ENCODE data around the gene IGFBP7.

IGFBP7 gene, protein sequence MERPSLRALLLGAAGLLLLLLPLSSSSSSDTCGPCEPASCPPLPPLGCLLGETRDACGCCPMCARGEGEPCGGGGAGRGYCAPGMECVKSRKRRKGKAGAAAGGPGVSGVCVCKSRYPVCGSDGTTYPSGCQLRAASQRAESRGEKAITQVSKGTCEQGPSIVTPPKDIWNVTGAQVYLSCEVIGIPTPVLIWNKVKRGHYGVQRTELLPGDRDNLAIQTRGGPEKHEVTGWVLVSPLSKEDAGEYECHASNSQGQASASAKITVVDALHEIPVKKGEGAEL

DNA sequence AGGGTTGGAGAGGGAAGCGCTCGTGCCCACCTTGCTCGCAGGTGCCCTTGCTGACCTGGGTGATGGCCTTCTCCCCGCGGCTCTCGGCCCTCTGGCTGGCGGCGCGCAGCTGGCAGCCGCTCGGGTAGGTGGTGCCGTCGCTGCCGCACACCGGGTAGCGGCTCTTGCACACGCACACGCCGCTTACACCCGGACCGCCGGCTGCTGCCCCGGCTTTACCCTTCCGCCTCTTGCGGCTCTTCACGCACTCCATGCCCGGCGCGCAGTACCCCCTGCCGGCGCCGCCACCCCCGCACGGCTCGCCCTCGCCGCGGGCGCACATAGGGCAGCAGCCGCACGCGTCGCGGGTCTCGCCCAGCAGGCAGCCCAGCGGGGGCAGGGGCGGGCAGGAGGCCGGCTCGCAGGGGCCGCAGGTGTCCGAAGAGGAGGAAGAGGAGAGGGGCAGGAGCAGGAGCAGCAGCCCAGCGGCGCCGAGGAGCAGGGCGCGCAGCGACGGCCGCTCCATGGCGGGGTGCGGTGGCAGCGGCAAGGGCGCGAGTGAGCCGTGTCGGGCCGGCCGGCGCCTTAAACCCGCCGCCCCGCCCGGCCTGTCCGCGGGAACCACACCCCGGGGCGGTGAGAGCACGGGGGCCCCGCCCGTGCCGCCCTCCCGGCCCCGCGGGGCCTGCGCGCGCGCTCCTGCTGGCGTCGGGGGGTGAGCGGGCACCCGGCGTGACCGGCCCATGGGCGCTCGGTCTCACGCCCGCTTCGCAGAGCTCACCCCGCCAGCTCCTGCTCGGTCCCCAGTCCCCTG, at the start of gene IGFBP7:
IGFBP7 (minus strand) TSS at position 539 of the 793 bp plus-strand sequence; CDS start at position 505, 34 bp downstream.
- DNase-seq (ENCODE audit: low spot score): peak; percentile 92

DNA sequence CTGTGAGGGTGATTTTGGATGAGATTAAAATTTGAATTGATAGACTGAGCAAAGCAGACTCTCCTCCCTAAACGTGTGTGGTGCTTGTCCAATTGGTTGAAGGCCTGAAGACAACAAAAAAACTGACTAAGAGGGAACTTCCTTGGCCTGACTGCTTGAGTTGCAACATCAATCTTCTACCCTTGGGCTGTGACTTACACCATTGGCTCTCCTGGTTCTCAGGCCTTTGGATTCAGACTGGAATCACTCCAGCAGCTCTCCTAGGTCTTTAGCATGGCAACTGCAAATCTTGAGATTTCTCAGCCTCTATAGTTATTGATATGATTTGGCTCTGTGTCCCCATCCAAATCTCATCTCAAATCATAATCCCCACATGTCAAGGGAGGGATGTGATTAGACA, 49.7 kb upstream of the IGFBP7 start:
- DNase-seq (ENCODE audit: low spot score): no peak

DNA sequence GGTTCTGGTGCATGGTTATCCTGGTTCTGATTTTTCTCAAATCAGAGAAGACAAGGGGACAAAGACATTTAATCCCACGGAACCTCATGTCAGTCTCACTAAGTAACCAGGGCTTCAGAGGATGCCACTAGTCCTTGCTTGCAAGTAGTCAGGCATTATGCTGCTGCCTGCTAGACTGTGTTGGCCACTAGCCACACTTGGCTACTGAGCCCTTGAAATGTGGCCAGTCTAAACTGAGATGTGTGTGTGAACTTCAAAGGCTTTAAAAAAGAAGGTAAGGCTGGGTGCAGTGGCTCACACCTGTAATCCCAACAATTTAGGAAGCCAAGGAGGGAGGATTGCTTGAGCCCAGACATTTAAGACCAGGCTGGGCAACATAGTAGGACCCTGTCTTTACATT, 48.6 kb upstream of the IGFBP7 start:
- no peak for DNase-seq (ENCODE audit: low spot score)

DNA sequence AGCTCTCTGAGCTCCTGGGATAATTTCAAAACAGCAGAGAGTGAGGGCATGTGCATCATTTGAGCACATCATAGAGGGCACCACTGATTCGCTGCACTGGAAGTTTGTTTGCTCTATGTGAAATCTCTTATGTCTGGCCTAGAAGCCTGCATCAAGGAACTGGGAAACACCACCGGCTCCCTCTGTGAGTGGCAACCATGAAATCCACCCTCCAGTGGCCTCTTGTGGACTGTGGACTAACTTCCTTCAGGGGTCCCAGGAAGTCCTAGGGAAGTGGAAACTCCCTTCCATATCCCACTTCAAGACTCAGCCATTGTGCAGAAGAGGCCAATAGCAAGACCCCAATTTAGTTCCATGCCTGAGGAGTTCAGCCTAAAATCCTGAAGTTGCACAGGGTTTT, 48.0 kb upstream of the IGFBP7 start:
- no peak for DNase-seq (ENCODE audit: low spot score)

DNA sequence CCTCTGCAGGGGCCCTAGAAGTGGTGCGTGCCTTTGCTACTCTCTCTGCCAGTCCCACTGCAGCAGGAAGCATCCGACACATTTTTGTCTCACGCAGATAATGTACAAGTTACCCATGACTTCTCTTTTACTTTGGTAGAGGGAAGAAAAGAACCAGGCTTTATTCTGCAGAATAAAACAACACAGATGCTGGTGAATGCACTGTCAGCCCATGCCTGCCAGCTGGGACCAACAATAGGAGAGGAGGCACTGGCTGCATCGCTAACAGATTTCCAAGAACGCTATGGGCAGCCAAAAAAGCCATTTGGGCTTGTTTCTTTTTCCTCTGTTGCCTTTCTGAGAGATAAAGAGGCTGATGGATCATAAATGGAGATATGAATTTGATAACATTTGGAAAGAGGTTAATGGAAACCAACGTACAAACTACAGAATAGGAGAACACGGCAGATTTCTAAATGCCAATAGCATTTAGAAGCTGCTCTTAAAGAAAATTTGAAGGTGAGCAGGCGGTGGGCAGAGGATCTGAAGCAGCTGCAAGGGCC, 47.5 kb upstream of the IGFBP7 start:
- DNase-seq (ENCODE audit: low spot score): no peak

DNA sequence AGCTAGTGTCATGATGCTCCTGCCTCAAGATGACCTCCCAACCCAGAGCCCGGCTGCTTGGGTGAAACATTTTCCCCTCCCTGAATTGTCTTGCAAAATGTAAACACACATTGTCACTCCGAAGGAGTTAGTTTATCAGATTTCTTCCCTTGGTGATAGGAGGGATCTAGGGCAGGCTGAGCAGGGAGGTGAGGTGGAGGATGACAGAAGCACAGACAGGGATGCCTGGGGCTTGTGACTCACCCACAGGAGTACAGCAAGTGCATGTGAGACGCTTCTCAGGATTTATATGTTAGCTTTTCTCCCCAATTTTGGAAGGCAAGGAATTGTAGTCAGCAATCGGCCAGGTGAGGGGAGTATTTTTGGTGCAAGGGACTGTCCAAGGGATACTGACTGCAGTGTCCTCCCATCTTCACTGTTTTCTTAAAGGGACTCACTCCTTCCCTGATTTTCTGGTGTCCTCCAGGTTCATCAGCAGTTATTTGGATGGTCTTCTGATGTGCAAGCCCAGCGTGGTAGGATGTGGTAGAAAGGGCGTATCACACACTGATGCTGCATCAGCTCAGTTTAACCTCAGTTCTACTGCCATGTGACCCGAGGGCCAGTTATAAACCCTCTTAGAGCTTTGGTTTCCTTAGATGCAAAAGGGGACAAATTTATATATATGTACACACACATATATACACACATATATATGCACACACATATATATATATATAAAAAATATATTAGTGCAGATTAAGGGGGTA, 46.2 kb upstream of the IGFBP7 start:
- no peak for DNase-seq (ENCODE audit: low spot score)

DNA sequence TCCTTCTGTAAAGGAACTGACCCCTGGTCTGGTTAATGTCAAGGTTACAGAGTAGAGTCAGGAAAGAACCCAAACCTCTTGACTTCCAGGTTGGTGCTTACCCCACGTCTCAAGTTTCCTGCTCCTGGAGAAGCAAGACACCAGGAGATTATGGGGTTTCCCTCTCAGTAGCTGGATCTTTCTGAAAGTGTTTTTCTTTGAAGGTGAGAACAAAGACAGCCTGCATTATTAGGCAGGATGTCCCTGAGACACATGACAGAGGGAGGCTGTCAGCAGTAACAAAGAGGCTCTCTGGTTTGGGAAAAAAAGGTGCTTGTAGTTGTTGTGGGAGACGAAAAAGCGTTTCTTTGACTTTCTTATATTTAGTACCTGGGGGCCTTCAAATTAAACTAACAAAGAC, 44.7 kb upstream of the IGFBP7 start:
- DNase-seq (ENCODE audit: low spot score): no peak

DNA sequence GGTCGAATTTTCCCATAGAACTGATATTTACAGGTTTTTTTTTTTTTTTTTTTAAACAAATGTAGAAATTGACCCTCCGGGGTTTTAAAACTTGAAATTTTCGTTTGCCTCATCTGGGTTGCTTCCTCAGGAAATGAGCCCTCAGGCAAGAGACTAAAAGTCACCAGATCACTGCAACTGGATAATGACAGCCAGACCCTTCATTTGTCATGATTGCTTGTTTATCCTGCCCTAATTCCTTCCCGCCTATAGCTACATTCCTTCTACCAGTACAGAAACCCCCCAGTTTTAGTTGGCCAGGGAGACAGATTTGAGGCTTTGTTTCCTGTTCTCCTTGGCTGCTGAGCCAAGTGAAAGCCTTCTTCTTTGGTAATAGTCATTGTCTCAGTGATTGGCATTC, 44.0 kb upstream of the IGFBP7 start:
- DNase-seq (ENCODE audit: low spot score): no peak

DNA sequence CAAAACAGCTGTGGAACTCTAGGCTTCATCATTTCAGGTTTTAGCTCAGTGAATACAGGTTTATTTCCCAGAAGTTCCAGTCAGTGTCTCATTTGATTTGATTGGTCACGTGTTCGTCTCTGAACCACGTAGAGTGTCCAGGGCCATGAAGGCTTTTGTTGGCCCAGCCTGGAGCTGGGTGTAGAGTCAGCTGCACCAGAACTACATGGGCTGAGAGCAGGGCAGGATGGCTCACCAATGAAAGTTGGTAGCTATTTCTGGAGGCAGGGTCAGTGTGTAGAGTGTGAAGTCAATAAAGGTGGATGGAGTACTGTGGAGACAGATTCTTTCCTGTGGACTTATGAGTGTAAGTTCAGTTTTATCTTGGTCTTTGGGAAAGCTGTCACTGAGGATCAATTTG, 43.0 kb upstream of the IGFBP7 start:
- DNase-seq (ENCODE audit: low spot score): no peak

DNA sequence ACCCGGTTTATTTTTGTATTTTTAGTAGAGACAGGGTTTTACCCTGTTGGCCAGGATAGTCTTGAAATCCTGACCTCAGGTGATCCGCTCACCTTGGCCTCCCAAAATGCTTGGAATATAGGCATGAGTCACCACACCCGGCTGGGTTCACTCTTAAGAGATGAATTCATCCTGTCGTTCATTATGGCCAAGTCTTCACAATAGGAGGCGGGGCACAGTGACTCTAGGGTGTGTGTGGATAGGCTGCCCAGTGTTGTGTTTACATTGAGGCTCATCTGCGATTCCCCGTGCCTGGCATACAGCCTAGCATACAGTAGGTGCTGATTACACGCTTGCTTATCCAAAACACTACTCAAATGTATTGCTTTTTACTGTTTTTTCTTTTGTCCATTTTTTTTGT, 41.3 kb upstream of the IGFBP7 start:
- DNase-seq (ENCODE audit: low spot score): no peak

DNA sequence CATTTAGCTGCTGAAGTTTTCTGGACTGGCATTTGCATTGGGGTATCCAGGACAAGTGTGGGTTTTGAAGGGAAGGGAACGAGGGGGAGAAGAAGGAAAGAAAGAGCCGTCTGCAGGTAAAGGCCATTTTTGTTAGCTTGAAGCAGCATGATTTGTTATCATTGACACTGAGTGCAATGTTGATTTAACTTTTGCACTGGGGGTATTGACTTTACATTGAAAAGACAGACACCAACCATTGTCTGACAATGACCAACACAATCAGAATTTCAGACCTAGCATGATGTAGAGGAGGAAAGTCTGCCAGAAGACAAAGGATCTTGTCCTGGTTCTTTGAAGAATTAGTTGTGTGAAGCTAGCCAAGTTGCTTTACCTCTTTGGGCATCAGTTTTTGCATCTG, 39.6 kb upstream of the IGFBP7 start:
- DNase-seq (ENCODE audit: low spot score): no peak

DNA sequence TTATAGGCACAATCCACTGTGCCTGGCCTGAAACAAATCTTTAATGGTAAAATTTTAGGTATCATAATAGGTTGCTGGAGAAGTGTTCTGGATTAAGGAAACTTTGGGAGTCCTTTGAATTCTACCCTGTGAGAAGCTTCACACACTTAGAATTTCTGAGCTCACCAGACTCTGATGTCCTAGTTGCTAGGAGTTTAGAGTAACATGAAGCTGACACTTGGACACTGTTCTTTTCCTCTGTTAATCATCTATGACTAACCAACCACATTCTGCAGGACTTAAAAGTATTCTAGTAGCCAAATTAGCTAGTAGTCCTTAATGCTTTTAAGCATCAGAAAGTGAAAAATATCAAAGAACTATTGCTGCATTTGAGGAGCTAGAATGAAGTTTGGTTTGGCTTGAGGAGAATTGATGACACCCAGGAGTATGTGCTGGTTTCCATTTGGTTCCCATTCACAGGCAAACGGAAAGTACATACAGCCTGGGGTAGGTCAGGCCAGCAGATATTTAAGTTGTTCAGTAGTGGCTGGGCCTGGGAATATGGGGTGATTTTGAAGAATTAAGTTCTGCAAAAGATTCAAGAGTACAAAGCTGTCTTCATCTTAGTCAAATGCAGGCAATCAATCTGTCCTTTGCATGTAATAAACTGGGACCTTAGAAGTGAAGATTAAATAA, 38.8 kb upstream of the IGFBP7 start:
- peak; percentile 53 for DNase-seq (ENCODE audit: low spot score)

DNA sequence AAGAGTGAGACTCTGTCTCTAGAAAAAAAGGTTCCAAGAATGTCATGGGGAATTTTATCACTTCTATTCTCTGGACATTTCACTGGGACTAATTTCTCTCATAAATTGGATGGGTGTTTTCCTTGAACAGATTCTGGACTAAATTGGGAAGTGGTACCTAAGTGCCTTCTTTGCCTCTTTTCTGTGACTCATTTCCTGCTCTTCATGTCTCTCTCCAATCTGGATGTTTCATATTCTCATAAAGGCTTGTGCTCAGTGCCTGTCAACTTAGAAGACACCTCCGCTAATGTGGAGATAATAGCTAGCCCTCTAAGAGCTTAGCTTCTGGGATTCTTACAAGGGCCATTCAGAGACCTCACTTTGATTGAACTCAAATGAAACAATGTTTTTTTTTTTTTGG, 38.0 kb upstream of the IGFBP7 start:
- no peak for DNase-seq (ENCODE audit: low spot score)

DNA sequence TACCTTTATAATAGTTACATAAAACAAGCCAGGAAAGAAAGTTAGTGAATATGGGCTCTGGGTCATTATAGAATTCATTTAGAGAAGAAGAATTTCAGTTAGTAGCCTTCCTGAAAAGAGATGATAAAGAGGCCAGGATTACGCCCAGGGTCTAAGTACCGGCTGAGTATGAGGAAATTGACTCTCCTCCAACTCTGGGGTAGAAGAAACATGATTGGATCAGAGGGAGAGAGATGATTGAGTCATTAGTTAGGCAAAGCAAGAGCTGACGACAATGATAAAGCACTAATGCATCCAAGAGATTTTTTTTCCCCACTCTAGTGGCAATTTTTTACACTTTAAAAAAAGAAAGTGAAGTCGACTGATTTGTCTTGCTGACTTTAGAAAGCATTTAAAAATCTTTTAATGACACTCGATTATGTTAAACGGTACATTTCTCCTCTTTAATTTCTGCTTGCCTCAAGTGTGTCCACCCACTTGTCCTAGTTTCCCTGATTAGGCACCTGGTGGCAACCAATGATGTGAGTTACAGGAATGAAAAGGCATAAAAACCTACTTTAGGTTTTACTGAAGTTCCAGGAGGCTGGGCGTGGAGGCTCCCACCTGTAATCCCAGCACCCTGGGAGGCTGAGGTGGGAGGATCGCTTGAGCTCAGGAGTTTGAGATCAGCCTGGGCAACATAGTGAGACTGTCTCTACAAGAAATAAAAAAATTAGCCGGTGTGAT, 37.3 kb upstream of the IGFBP7 start:
- no peak for DNase-seq (ENCODE audit: low spot score)

DNA sequence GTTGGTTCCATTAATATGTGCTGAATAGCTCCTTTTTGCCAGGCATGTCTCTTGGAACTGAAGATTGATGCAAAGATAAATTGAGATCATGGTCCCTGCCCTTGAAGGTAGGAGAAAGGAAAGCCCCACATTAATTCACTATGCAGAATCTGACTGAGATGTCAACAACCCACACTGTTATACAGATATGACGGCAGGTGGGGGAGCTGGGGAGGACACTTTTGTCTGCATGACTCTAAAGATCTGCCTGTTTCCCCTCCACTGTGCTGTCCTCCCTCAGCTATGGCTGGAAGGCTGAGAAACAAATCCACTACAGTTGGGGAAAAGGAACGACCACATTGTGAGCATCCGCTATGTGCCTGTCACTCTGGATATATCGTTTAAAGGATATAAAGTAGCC, 36.3 kb upstream of the IGFBP7 start:
- no peak for DNase-seq (ENCODE audit: low spot score)

DNA sequence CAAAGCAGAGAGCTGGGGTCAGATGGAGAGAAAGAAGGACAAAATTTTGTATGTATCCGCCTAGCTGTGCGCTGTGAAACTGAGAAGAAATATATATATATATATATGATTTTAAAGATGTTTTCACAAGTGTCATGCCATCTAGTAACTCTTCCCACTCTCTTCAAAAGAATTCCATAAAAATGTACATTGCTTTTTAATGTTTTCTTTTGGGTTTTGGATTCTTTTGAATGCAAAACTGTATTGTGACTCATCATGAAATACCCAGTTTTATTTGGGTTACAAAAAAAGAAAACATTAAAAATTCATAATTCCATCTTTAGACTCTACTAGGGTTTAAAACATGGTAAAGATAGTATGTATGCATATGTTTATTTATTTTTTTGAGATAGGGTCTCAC, 34.3 kb upstream of the IGFBP7 start:
- no peak for DNase-seq (ENCODE audit: low spot score)

DNA sequence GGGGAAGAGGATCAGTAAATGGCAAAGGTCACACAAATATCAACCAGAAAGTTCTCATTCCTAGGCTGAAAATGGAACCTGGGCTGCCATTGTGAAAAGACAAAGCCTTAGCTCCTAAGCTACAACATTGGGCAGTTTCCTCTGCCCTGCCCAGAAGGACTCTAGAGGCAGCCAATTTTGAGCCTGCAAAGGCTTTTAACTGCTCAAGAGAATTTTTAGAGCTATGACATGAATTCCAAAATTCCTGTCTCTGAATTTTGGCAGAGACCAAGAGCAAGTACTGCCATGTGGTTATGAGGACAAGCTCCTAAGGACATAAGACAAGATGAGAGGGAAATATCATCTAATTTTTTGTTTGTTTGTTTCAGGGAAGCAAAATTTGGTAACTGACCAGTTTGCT, 29.6 kb upstream of the IGFBP7 start:
- DNase-seq (ENCODE audit: low spot score): no peak

DNA sequence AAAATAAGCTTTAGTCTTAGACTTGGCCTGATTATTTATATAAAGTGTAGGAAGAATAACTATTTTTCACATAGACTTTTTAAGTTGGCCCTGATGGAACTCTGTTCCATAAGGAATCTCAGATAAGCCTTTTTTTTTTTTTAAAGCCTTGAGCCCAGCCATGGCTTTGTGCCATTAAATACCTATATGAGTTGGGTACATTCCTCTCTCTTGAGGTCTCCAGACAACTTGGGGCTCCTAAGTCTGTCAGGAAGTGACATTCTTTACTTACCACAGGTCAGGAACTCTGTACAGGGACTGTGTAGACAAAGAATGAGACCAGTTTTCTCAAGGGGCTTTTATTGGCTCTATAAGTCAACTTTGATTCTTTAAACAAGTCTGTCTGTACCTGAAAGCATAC, 27.1 kb upstream of the IGFBP7 start:
- no peak for DNase-seq (ENCODE audit: low spot score)

DNA sequence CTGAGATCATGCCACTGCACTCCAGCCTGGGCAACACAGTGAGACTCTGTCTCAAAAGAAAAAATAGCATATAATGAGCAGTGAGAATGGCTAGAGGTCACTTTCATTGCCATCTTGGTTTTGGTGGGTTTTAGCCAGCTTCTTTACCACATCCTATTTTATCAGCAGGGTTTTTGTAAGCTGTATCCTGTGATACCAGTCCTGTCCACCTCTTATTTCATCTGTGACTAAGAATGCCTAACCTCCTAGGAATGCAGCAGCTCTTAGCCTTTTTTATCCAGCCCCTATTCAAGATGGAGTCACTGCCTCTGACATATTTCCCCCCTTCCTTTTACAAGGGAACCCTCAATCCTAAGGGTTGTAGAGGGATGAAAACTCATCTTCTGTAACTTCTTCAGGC, 26.1 kb upstream of the IGFBP7 start:
- no peak for DNase-seq (ENCODE audit: low spot score)

DNA sequence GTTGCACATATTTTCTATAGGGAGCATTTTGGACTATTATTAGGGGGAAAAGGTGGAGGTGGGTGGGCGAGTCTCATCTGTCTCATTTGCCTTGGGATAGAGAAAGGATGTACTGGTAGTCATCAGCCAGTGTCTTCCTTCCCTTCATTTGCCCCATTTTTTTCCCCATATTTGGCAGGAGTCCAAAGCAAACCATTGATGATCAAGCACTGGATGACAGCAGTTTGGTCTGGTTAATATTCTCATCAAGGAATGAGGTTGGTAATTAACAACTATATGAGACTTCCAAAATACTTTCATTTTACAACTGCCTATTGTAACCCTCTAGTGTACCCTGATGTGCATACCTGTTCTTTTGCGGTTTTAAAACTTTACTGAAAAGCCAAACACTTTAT, 22.6 kb upstream of the IGFBP7 start:
- DNase-seq (ENCODE audit: low spot score): no peak
